ENCODE measurements around the gene ANO4. TPM values are rescaled to one million over a fixed set of nuclear protein-coding genes. Genes with fewer than 3 reads are reported as not detected.
A peak's percentile ranks its signal among the peaks of the same experiment; 100 is the strongest.

ANO4 gene
- total and polyA plus RNA-seq, 2 of the 8 experiments (the other 6 are each of a cell fraction or from before 2014, with no cell fraction given), result 1.1 to 3.4 TPM

GRCh38 chr12:101018540-101018939 is 224.0 kb downstream of the ANO4 start:
- Histone ChIP-seq H3K79me2 (ENCODE audit: control insufficient read depth in 1 of 2, insufficient read depth in 2 of 2, low read length in 2 of 2) (no peaks in the 10 kb centered on the region), H3K4me1 (replicated peaks in 1 of 4; ENCODE audit: control insufficient read depth in 3 of 4, insufficient read depth in 4 of 4, low read length in 3 of 4) (no peaks in the 10 kb centered on the region), H2AK5ac (ENCODE audit: low read depth, low read length) (no peak overlapping the region), H4K20me1 (replicated peaks in 1 of 2; ENCODE audit: control insufficient read depth in 1 of 2, insufficient read depth in 2 of 2, low read length in 2 of 2) (no peaks in the 10 kb centered on the region), H3K9me3 (ENCODE audit: insufficient read depth in 2 of 2, low read depth in 1 of 2, low read length in 1 of 2) (no peaks in the 10 kb centered on the region), H3K4me3 (ENCODE audit: extremely low read depth in 1 of 4, insufficient read depth in 2 of 4, low read depth in 3 of 4, low read length in 4 of 4) (no peak overlapping the region), H2AFZ (ENCODE audit: low read length) (no peak overlapping the region), H3K14ac (ENCODE audit: insufficient read length) (no peak overlapping the region), H3K4me2 (ENCODE audit: insufficient read depth in 1 of 2, low read depth in 2 of 2, low read length in 2 of 2) (no peak overlapping the region), H3K36me3 (ENCODE audit: control insufficient read depth in 2 of 4, insufficient read depth in 4 of 4, low read length in 3 of 4) (no peaks in the 10 kb centered on the region), H3K27ac (ENCODE audit: low read depth, low read length) (no peak overlapping the region), H3K4ac (replicated peaks; ENCODE audit: insufficient read length, low read depth, low read length) (no peak overlapping the region), H4K8ac (ENCODE audit: extremely low read depth, insufficient read depth, low read length) (no peak overlapping the region), H3K9ac (replicated peaks in 1 of 4; ENCODE audit: extremely low read depth in 1 of 4, low read depth in 3 of 4, low read length in 3 of 4) (no peak overlapping the region), H3K18ac (ENCODE audit: extremely low read depth, low read length) (no peak overlapping the region), H3K56ac (replicated peaks; ENCODE audit: insufficient read length, low read depth, low read length) (no peak overlapping the region), H4K5ac (ENCODE audit: insufficient read length, low read depth, low read length) (no peak overlapping the region), H2BK120ac (replicated peaks; ENCODE audit: low read depth, low read length) (no peak overlapping the region), H2BK12ac (ENCODE audit: low read depth, low read length) (no peak overlapping the region), H4K91ac (replicated peaks; ENCODE audit: insufficient read length, low read length) (no peak overlapping the region), H3K79me1 (ENCODE audit: low read depth, low read length) (no peaks in the 10 kb centered on the region), H2BK15ac (ENCODE audit: low read length) (no peak overlapping the region), H2BK20ac (ENCODE audit: low read length) (no peak overlapping the region), H3K23me2 (ENCODE audit: low read depth, low read length) (no peaks in the 10 kb centered on the region), H2BK5ac (ENCODE audit: low read depth, low read length) (no peak overlapping the region), H3K27me3 (replicated peaks in 1 of 4; ENCODE audit: control insufficient read depth in 3 of 4, extremely low read depth in 1 of 4, insufficient read depth in 3 of 4, low read length in 3 of 4) (no peaks in the 10 kb centered on the region), H3K23ac (ENCODE audit: insufficient read length) (no peak overlapping the region)
- DNase-seq (ENCODE audit: low read depth in 1 of 2, low spot score in 2 of 2) (peak in 1 of 2 experiments; percentile 36), FAIRE-seq (no peak)
- ChIA-PET CTCF (ENCODE audit: partially characterized antibody) (interaction anchor here (1.3 kb wide), 1 partner anchor 26 kb away, joined by 5 read pairs; no protein-coding TSS in a partner anchor), POLR2A (ENCODE audit: partially characterized antibody) (no interaction called here)
- 85% methylated on average over 2 of the region's 2 CpGs; no CpG with 5 or more reads in 1 of the 2 experiments for WGBS, 2 experiments (ENCODE audit: extremely low coverage in 1 of 2, insufficient coverage in 1 of 2, insufficient read length in 1 of 2, insufficient replicate concordance in 2 of 2, low coverage in 1 of 2, low lambda C conversion rate in 2 of 2, missing lambda C conversion rate in 1 of 2)
- no peak for TF ChIP-seq SIN3A (conservative IDR thresholded peaks at IDR 0.05 in 1 of 2, IDR thresholded peaks at IDR 0.05 in 1 of 2; ENCODE audit: low read depth in 1 of 2, low read length in 2 of 2)
- 0 out of 2 replicates have a peak, but pooled peaks have one; percentile 19 for TF ChIP-seq MAFK (IDR thresholded peaks at IDR 0.05; ENCODE audit: low read depth, low read length)
